ENCODE data around the gene NUDT6.

Gene NUDT6

DNA sequence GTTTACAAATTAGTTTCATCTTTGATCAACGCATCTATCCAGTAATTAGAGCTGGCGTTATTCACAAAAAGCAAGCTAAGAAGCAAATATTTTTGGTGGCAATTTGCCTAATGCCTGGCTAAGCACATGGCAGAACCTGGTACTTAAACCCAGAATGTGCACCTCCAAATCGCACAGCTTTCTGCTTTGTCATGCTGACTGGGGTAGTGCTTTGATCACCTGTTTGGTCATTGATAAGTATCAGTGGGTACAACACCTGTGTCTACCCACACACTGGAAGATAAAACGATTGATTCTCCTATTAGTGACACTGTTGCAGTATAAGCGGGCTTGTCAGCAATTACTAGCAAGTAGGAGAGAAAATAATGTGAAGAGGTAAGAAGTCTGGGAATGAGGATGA is 1.9 kb downstream of the NUDT6 start:
- TF ChIP-seq CTCF (IDR thresholded peaks at IDR 0.05; ENCODE audit: borderline replicate concordance, control extremely low read depth, extremely low read depth, insufficient read depth, missing control alignments) = no peak
- in situ Hi-C loops (cut with MboI; ENCODE audit: low sequenced_read_pairs, unreplicated experiment) = loop anchor here (5.0 to 25.0 kb wide), 2 partner anchors 168 to 308 kb away; partner anchors contain the start of gene IL21
- no peak for DNase-seq (ENCODE audit: low spot score)

DNA sequence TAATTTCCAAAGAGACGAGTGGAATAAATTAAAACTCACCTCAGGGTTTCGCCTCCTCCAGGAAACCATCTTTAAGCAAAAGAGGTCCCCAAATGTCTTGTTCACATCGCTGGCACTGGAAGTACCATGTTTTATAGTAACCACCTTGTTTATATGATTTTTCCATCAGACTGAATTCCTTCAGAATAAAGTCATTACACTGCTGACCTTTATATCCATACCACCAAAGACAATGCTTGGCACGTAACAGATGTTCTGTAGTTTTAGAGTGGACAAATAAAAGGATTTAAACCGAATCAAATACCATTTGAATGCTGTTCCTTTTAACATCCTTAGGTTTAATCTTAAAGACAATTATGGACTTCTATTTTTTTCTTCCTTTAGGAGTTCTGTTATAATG is 4.7 kb downstream of the NUDT6 start:
- no peak for DNase-seq (ENCODE audit: low spot score)
- in situ Hi-C loops (cut with MboI; ENCODE audit: low sequenced_read_pairs, unreplicated experiment) = loop anchor here (25.0 kb wide), 1 partner anchor 305 kb away; the partner anchor contains the start of gene IL21
- TF ChIP-seq CTCF (IDR thresholded peaks at IDR 0.05; ENCODE audit: borderline replicate concordance, control extremely low read depth, extremely low read depth, insufficient read depth, missing control alignments) = no peak

GRCh38 chr4:122914938-122915337 is 7.5 kb downstream of the NUDT6 start:
- TF ChIP-seq CTCF (IDR thresholded peaks at IDR 0.05; ENCODE audit: borderline replicate concordance, control extremely low read depth, extremely low read depth, insufficient read depth, missing control alignments) = no peak
- in situ Hi-C loops (cut with MboI; ENCODE audit: low sequenced_read_pairs, unreplicated experiment) = loop anchor here (25.0 kb wide), 1 partner anchor 303 kb away; the partner anchor contains the start of gene IL21
- DNase-seq (ENCODE audit: low spot score) = no peak

DNA sequence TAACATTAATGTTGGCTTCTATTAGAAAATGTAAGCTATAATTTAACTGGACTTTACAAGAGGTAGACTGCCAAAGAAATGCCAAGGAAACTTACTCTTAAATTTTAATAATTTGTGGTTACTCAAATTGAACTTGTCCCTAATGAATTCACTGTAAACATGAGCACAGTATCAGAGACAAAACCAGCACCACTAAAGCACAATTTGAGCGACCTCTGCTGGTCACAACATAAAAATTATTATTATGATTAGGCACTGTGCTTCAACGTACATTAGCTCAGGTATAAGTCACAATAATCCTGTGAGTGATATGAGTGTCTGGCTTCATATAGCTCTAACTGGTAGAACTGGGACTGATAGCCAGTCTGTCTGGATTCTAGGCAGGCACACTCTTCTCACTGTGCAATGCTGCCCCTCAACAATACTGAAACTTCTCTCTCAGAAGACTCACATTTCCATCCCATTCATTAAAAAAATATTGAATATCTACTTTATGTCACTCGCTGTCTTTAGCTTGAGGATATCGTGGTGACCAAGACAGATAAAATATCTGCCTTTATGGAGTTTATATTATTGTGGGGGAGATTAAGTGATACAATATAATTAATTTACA is 8.0 kb downstream of the NUDT6 start:
- TF ChIP-seq CTCF (IDR thresholded peaks at IDR 0.05; ENCODE audit: borderline replicate concordance, control extremely low read depth, extremely low read depth, insufficient read depth, missing control alignments) = peak; percentile 39
- in situ Hi-C loops (cut with MboI; ENCODE audit: low sequenced_read_pairs, unreplicated experiment) = loop anchor here (25.0 kb wide), 1 partner anchor 302 kb away; the partner anchor contains the start of gene IL21
- DNase-seq (ENCODE audit: low spot score) = peak; percentile 23

DNA sequence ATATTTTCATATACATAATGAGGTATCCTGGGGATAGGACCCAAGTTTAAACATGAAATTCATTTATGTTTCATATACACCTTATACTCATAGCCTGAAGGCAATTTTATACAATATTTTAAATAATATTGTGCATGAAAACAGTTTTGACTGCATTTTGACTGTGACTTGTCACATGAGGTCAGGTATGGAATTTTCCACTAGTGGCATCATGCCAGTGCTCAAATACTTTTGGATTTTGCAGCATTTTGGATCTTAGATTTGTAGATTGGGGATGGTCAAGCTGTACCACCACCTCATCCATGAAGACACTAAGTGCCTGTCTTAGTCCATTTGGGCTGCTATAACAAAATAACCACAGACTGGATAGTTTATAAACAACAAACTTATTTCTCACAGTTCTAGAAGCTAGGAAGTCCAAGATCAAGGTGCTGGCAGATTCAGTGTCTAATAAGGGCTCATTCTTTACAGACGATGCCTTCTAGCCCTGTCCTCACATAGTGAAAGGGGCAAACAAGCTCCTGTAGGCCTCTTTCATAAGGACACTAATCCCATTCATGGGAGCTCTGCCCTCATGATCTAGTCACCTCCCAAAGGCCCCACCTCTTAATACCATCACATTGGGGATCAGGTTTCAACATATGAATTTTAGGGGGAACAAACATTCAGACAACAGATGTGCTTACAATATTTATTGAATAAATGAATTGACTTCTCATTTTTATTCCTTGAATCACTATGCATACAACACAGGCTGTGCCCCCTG is 9.4 kb downstream of the NUDT6 start:
- DNase-seq (ENCODE audit: low spot score) = no peak
- in situ Hi-C loops (cut with MboI; ENCODE audit: low sequenced_read_pairs, unreplicated experiment) = loop anchor here (25.0 kb wide), 1 partner anchor 301 kb away; the partner anchor contains the start of gene IL21
- no peak for TF ChIP-seq CTCF (IDR thresholded peaks at IDR 0.05; ENCODE audit: borderline replicate concordance, control extremely low read depth, extremely low read depth, insufficient read depth, missing control alignments)

GRCh38 chr4:122911588-122911987 is 10.8 kb downstream of the NUDT6 start:
- in situ Hi-C loops (cut with MboI; ENCODE audit: low sequenced_read_pairs, unreplicated experiment) = loop anchor here (25.0 kb wide), 1 partner anchor 299 kb away; the partner anchor contains the start of gene IL21
- TF ChIP-seq CTCF (IDR thresholded peaks at IDR 0.05; ENCODE audit: borderline replicate concordance, control extremely low read depth, extremely low read depth, insufficient read depth, missing control alignments) = no peak
- DNase-seq (ENCODE audit: low spot score) = no peak

Measured in GM13976 (cell line).